BJ (cell line): ENCODE results near the gene KDM4F. TPM values are rescaled to one million over a fixed set of nuclear protein-coding genes. Genes with fewer than 3 reads are reported as not detected.

Experiments used
- CTCF ChIA-PET: fragments of 350-600 bp; formaldehyde crosslinking; extraction: SDS; loops from one replicate; lab custom pipeline; 2021; ENCODE audit warnings: antibody characterized with exemption, inconsistent platforms; lab: Yijun Ruan, JAX
- POLR2A ChIA-PET: fragments of 300-600 bp; sonication (Branson Sonifier 250); formaldehyde crosslinking; extraction: SDS; loops from one replicate; lab custom pipeline; 2021; ENCODE audit warnings: antibody characterized with exemption; lab: Charles Lee
- DNase-seq: peaks from one replicate; pipeline ENCODE4 v3.0.0-alpha.2; 2011; ENCODE audit warnings: low read depth
- H3K27me3 ChIP-seq: 2 replicates; pipeline ENCODE4 v1.6.0; 2011; ENCODE audit warnings: low read length; ENCODE audit not compliant: control insufficient read depth, insufficient read depth
- H3K36me3 ChIP-seq: 2 replicates; pipeline ENCODE4 v1.5.1; 2011; ENCODE audit warnings: low read length; ENCODE audit not compliant: control insufficient read depth, insufficient read depth
- H3K4me3 ChIP-seq: 2 replicates; pipeline ENCODE4 v1.5.1; 2011; ENCODE audit warnings: low read depth, mild to moderate bottlenecking, control low read depth, low read length
- CTCF ChIP-seq: IDR thresholded peaks from 2 replicates; pipeline ENCODE4 v1.5.1; 2011; ENCODE audit warnings: low read depth, mild to moderate bottlenecking, control low read depth, inconsistent platforms, low read length, moderate library complexity; ENCODE audit not compliant: insufficient read depth
- polyA plus RNA-seq: library from polyadenylated mRNA; depleted of rRNA; stranded (reverse); fragments of >200 nt; gene quantifications from 2 replicates; pipeline ENCODE4 v1.2.3, GENCODE V29; 2011

Gene KDM4F
- polyA plus RNA-seq, 1 experiment = not detected

- POLR2A ChIA-PET = interaction anchor here (1.3 kb wide), 1 partner anchor 8 kb away, joined by 4 read pairs; no protein-coding TSS in a partner anchor
- peaks cover 3% of the 10 kb centered on the region for H3K27me3 ChIP-seq
- no peak for TF ChIP-seq CTCF
- CTCF ChIA-PET = interaction anchor here (1.3 to 1.8 kb wide), 3 partner anchors 10 to 628 kb away, joined by 3 to 5 read pairs (median 4); partner anchors contain the start of gene SRSF8
- no peaks in the 10 kb centered on the region for H3K36me3 ChIP-seq
- DNase-seq = no peak
- no peak overlapping the region for H3K4me3 ChIP-seq
Measured at GRCh38 chr11:95076981-95077380, 27.8 kb downstream of the KDM4F start.

GRCh38 chr11:95078526-95078925, 29.3 kb downstream of the KDM4F start:
- H3K4me3 ChIP-seq = no peak overlapping the region
- peaks cover 3% of the 10 kb centered on the region for H3K27me3 ChIP-seq
- H3K36me3 ChIP-seq = no peaks in the 10 kb centered on the region
- DNase-seq = no peak
- CTCF ChIA-PET = interaction anchor here (1.0 to 4.3 kb wide), 2 partner anchors 10 to 12 kb away, joined by 3 to 35 read pairs; partner anchors contain the start of gene SRSF8
- POLR2A ChIA-PET = no interaction called here
- TF ChIP-seq CTCF = no peak

GRCh38 chr11:95081010-95081409, 31.8 kb downstream of the KDM4F start:
- Histone ChIP-seq H3K27me3 (peaks cover 3% of the 10 kb centered on the region), H3K36me3 (no peaks in the 10 kb centered on the region), H3K4me3 (no peak overlapping the region)
- POLR2A ChIA-PET = no interaction called here
- no peak for TF ChIP-seq CTCF
- CTCF ChIA-PET = interaction anchor here (0.9 to 4.3 kb wide), 4 partner anchors 8 to 624 kb away, joined by 3 to 35 read pairs (median 3); partner anchors contain the start of gene SRSF8
- DNase-seq = no peak

GRCh38 chr11:95081412-95081811, 32.2 kb downstream of the KDM4F start:
- Histone ChIP-seq H3K4me3 (no peak overlapping the region), H3K27me3 (peaks cover 3% of the 10 kb centered on the region), H3K36me3 (no peaks in the 10 kb centered on the region)
- no peak for DNase-seq
- ChIA-PET CTCF (interaction anchor here (0.9 to 4.3 kb wide), 4 partner anchors 8 to 624 kb away, joined by 3 to 35 read pairs (median 3); partner anchors contain the start of gene SRSF8), POLR2A (no interaction called here)
- TF ChIP-seq CTCF = no peak

GRCh38 chr11:95082576-95083001, 33.4 kb downstream of the KDM4F start:
- CTCF ChIA-PET = interaction anchor here (0.7 to 4.3 kb wide), 2 partner anchors 14 to 628 kb away, joined by 3 to 35 read pairs; partner anchors contain the start of gene SRSF8

More at GRCh38 chr11:95082576-95083001, 33.4 kb downstream of the KDM4F start:
- POLR2A ChIA-PET = no interaction called here
- TF ChIP-seq CTCF = no peak
- no peaks in the 10 kb centered on the region for H3K36me3 ChIP-seq
- no peak for DNase-seq
- H3K27me3 ChIP-seq = peaks cover 3% of the 10 kb centered on the region
- no peak overlapping the region for H3K4me3 ChIP-seq
